HepG2 (cell line): ENCODE measurements around the gene ULK3. TPM values are rescaled to one million over a fixed set of nuclear protein-coding genes. Genes with fewer than 3 reads are reported as not detected.

Experiments used
- ATAC-seq: fragments of 200-7000 bp; cut with Tn5 transposase; 3 replicates; pipeline ENCODE4 v1.9.1; 2020; ENCODE audit warnings: mild to moderate bottlenecking, moderate library complexity
- BruUV-seq: library from RNA; stranded (reverse); fragments of 400-500 nt; replicated peaks from 2 replicates; lab custom pipeline; 2021; lab: Mats Ljungman, UMichigan
- CTCF ChIA-PET: fragments of 300-600 bp; formaldehyde crosslinking; extraction: SDS; loops from one replicate; lab custom pipeline; 2021; ENCODE audit warnings: low total read pairs, inconsistent platforms, low intra/inter-chr PET ratio; lab: Yijun Ruan, JAX
- POLR2A ChIA-PET: fragments of 350-600 bp; sonication (Branson Sonifier 250); formaldehyde crosslinking; loops from one replicate; lab custom pipeline; 2020; ENCODE audit warnings: antibody characterized with exemption, inconsistent platforms; lab: Yijun Ruan, JAX
- DNase-seq: peaks from one replicate; pipeline ENCODE4 v3.0.0-alpha.2; 2015; ENCODE audit warnings: low spot score
- FAIRE-seq: peaks from 3 replicates; lab custom pipeline; 2011; peaks lifted over from hg19 to GRCh38; lab: Jason Lieb, UNC
- H2AFZ ChIP-seq: one replicate; pipeline ENCODE4 v1.6.1; 2011; ENCODE audit warnings: low read length, inconsistent platforms
- H3K27ac ChIP-seq: fragments of 300-600 bp; 3 replicates; pipeline ENCODE4 v1.8.0; 2011; ENCODE audit warnings: mixed run types, mild to moderate bottlenecking, mixed read lengths, low read length, inconsistent platforms; ENCODE audit not compliant: insufficient read depth; ENCODE audit errors: extremely low read length
- H3K27me3 ChIP-seq, 2 experiments: fragments of 200-600 bp in 1 of 2; 2 replicates in 1 of 2; 3 replicates in 1 of 2; pipeline versions ENCODE4 v1.6.0 to v1.8.0; 2011; ENCODE audit warnings: low read length in 2 of 2, mild to moderate bottlenecking in 2 of 2, moderate library complexity in 2 of 2, inconsistent platforms in 1 of 2; ENCODE audit not compliant: insufficient read depth in 2 of 2, control insufficient read depth in 1 of 2
- H3K36me3 ChIP-seq, 2 experiments: fragments of 200-600 bp in 1 of 2; replicated peaks in 1 of 2; 2 replicates in 1 of 2; 3 replicates in 1 of 2; pipeline versions ENCODE4 v1.5.1 to v1.8.0; 2011; ENCODE audit warnings: low read length in 2 of 2, inconsistent platforms in 1 of 2; ENCODE audit not compliant: insufficient read depth in 2 of 2, control insufficient read depth in 1 of 2
- H3K4me1 ChIP-seq: 2 replicates; pipeline ENCODE4 v1.5.1; 2012; ENCODE audit warnings: low read length, inconsistent platforms; ENCODE audit not compliant: insufficient read depth
- H3K4me2 ChIP-seq: 2 replicates; pipeline ENCODE4 v1.6.0; 2011; ENCODE audit warnings: low read depth, low read length, inconsistent platforms
- H3K4me3 ChIP-seq, 3 experiments: fragments of 200-600 bp in 1 of 3; sonication (generic), shearing (Covaris generic) in 1 of 3; replicated peaks in 1 of 3; 2 replicates each; pipeline ENCODE4 v1.5.1; 2011 to 2016; ENCODE audit warnings: low read length in 3 of 3, inconsistent platforms in 2 of 3, low read depth in 2 of 3, mild to moderate bottlenecking in 2 of 3, control low read depth in 1 of 3, mixed read lengths in 1 of 3; ENCODE audit not compliant: insufficient read depth in 1 of 3
- H3K79me2 ChIP-seq: one replicate; pipeline ENCODE4 v1.6.1; 2011; ENCODE audit warnings: low read length, inconsistent platforms; ENCODE audit not compliant: insufficient read depth
- H3K9ac ChIP-seq: 2 replicates; pipeline ENCODE4 v1.6.0; 2011; ENCODE audit warnings: mild to moderate bottlenecking, low read depth, low read length, inconsistent platforms; ENCODE audit not compliant: insufficient read depth
- H3K9me3 ChIP-seq: 2 replicates; pipeline ENCODE4 v1.5.1; 2012; ENCODE audit warnings: mild to moderate bottlenecking, low read length
- H4K20me1 ChIP-seq: 2 replicates; pipeline ENCODE4 v1.6.0; 2011; ENCODE audit warnings: inconsistent platforms, mild to moderate bottlenecking, low read length, moderate library complexity; ENCODE audit not compliant: insufficient read depth
- HMG20A ChIP-seq: IDR thresholded peaks from 2 replicates; pipeline ENCODE4 v1.6.1; 2016; ENCODE audit warnings: borderline replicate concordance
- NFYB ChIP-seq: sonication (generic); formaldehyde crosslinking; IDR thresholded peaks from 2 replicates; pipeline ENCODE4 v1.4.0; 2020; ENCODE audit warnings: missing genetic modification reagents
- PHF8 ChIP-seq: sonication (generic); formaldehyde crosslinking; IDR thresholded peaks from 2 replicates; pipeline ENCODE4 v1.5.0; 2020; ENCODE audit warnings: missing genetic modification reagents
- RBM39 ChIP-seq: fragments of 200-400 bp; formaldehyde crosslinking; IDR thresholded peaks from one replicate; pipeline ENCODE4 v1.6.1; 2018; ENCODE audit warnings: antibody characterized with exemption, mild to moderate bottlenecking, low read depth, low read length; ENCODE audit not compliant: poor library complexity, severe bottlenecking
- ZNF34 ChIP-seq: sonication (generic); formaldehyde crosslinking; IDR thresholded peaks from 2 replicates; pipeline ENCODE4 v1.4.0; 2020; ENCODE audit warnings: mild to moderate bottlenecking, missing genetic modification reagents, borderline replicate concordance
- ZNF75D ChIP-seq: sonication (generic); formaldehyde crosslinking; IDR thresholded peaks from 2 replicates; pipeline ENCODE4 v1.8.1; 2023; ENCODE audit warnings: missing genetic modification reagents, mild to moderate bottlenecking, borderline replicate concordance
- whole genome bisulfite sequencing: methylation state at CpG from one replicate; pipeline ENCODE4 v1.1.6; 2017; ENCODE audit warnings: low lambda C conversion rate; 5-methylcytosine and 5-hydroxymethylcytosine counted together
- in situ Hi-C: cut with HindIII; loops from 2 replicates; pipeline ENCODE4 v1.10.0; 2017; ENCODE audit warnings: low pct_unique_long_range_greater_than_20kb; ENCODE audit not compliant: extremely low pct_ligation_motif_present
- intact Hi-C: fragments of 100-400 bp; cut with micrococcal nuclease; formaldehyde crosslinking; loops from one replicate; pipeline ENCODE4 v1.10.0; 2022; ENCODE audit not compliant: unreplicated experiment
- polyA plus RNA-seq, 8 experiments: library from polyadenylated mRNA; depleted of rRNA in 3 of 8; stranded (reverse) in 7 of 8; unstranded in 1 of 8; fragments of >200 nt; fragmentation: Illumina TruSeq in 4 of 8; extraction: Trizol in 4 of 8; gene quantifications; 2 replicates each; pipeline versions ENCODE4 v1.2.1 to v1.2.3, GENCODE V29; 2011 to 2016; ENCODE audit warnings: low read depth in 4 of 8, missing spikeins in 1 of 8, mixed read lengths in 1 of 8; ENCODE audit not compliant: insufficient read depth in 1 of 8
- total RNA-seq, 5 experiments: library from RNA; depleted of rRNA; stranded (reverse); fragments of >200 nt; fragmentation: Illumina TruSeq; extraction: Trizol; gene quantifications; 2 replicates each; pipeline ENCODE4 v1.2.3, GENCODE V29; 2016; ENCODE audit warnings: low read depth in 1 of 5
- TF ChIP-seq, protein P1 (sequence below): sonication (generic); formaldehyde crosslinking; conservative IDR thresholded peaks from 2 replicates; pipeline ENCODE4 v1.4.0; 2020; ENCODE audit warnings: missing genetic modification reagents
- TF ChIP-seq, protein P2 (sequence below): sonication (generic); formaldehyde crosslinking; IDR thresholded peaks from 2 replicates; pipeline ENCODE4 v1.4.0; 2020; ENCODE audit warnings: mild to moderate bottlenecking, missing genetic modification reagents, borderline replicate concordance
- TF ChIP-seq, protein P3 (sequence below): sonication (generic); formaldehyde crosslinking; IDR thresholded peaks from one replicate; pipeline ENCODE4 v1.5.1; 2020; ENCODE audit warnings: mild to moderate bottlenecking, missing genetic modification reagents; ENCODE audit errors: not compliant biosample characterization

The ULK3 gene
- total and polyA plus RNA-seq, 2 of the 13 experiments (the other 11 are each of a cell fraction or from before 2014, with no cell fraction given) = 15.2 to 23.7 TPM

DNA sequence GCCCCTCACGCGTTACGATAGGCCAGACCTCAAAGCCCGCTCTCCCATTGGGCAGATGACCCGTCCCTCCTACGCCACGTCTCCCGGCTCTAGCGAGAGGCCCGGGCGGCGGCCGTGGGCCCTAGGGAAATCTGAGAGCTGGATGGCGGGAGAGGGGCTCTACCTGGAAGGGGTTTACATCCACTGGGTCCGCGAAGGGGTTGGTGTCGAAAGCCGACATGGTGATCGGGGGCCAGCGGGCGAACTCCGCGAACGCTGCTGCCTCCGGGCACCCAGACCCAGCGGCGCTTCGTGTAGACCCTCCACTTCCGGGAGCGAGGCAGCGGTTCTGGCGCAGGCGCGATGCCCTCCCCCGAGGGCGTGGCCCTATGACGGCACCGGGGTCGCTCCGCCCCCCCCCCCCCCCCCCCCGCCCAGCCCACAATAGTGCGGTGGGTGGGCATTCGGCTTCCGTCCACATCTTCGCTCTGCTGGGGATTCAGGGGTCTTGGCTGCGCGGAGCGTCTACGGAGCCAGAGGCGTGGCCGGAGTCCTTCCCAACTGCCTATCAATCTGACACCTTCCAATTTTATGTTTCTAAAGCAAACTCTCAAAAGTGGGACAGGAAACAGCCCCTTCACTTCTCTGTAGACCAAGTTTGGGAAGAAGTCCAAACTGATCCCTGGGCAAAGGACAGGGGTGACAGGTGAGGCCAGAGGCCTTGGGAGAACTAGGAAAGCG is 30.2 kb upstream of the ULK3 start, which contains the start of gene SCAMP2 (continued):
- TF ChIP-seq, protein P1, sequence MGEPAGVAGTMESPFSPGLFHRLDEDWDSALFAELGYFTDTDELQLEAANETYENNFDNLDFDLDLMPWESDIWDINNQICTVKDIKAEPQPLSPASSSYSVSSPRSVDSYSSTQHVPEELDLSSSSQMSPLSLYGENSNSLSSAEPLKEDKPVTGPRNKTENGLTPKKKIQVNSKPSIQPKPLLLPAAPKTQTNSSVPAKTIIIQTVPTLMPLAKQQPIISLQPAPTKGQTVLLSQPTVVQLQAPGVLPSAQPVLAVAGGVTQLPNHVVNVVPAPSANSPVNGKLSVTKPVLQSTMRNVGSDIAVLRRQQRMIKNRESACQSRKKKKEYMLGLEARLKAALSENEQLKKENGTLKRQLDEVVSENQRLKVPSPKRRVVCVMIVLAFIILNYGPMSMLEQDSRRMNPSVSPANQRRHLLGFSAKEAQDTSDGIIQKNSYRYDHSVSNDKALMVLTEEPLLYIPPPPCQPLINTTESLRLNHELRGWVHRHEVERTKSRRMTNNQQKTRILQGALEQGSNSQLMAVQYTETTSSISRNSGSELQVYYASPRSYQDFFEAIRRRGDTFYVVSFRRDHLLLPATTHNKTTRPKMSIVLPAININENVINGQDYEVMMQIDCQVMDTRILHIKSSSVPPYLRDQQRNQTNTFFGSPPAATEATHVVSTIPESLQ = no peak
- TF ChIP-seq, protein P2, sequence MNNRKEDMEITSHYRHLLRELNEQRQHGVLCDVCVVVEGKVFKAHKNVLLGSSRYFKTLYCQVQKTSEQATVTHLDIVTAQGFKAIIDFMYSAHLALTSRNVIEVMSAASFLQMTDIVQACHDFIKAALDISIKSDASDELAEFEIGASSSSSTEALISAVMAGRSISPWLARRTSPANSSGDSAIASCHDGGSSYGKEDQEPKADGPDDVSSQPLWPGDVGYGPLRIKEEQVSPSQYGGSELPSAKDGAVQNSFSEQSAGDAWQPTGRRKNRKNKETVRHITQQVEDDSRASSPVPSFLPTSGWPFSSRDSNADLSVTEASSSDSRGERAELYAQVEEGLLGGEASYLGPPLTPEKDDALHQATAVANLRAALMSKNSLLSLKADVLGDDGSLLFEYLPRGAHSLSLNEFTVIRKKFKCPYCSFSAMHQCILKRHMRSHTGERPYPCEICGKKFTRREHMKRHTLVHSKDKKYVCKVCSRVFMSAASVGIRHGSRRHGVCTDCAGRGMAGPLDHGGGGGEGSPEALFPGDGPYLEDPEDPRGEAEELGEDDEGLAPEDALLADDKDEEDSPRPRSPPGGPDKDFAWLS (CRISPR knock-in tag) = no peak

DNA sequence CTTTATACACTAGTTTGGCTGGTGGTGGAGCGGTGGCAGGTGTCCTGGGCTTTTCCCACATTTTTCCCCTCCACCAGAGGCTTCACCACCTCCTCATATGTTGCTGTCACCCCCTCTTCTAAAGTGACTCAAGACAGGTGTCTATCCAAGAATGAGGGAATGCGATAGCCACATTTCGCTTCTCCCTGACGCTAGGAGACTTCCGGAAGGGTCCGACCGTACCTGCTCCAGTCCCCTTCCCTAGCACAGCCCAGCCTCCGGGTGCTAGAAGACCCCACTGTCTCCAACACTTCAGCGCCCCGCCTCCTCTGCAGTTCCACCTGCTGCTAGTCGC is 29.7 kb upstream of the ULK3 start:
- H3K79me2 ChIP-seq = peaks cover 47% of the 10 kb centered on the region
- no peak overlapping the region for H2AFZ ChIP-seq
- TF ChIP-seq ZNF34 (CRISPR knock-in tag) (no peak), PHF8 (CRISPR knock-in tag) (no peak), ZNF75D (CRISPR knock-in tag) (no peak), RBM39 (no peak), NFYB (CRISPR knock-in tag) (no peak), HMG20A (CRISPR knock-in tag) (no peak)
- TF ChIP-seq, protein P3, sequence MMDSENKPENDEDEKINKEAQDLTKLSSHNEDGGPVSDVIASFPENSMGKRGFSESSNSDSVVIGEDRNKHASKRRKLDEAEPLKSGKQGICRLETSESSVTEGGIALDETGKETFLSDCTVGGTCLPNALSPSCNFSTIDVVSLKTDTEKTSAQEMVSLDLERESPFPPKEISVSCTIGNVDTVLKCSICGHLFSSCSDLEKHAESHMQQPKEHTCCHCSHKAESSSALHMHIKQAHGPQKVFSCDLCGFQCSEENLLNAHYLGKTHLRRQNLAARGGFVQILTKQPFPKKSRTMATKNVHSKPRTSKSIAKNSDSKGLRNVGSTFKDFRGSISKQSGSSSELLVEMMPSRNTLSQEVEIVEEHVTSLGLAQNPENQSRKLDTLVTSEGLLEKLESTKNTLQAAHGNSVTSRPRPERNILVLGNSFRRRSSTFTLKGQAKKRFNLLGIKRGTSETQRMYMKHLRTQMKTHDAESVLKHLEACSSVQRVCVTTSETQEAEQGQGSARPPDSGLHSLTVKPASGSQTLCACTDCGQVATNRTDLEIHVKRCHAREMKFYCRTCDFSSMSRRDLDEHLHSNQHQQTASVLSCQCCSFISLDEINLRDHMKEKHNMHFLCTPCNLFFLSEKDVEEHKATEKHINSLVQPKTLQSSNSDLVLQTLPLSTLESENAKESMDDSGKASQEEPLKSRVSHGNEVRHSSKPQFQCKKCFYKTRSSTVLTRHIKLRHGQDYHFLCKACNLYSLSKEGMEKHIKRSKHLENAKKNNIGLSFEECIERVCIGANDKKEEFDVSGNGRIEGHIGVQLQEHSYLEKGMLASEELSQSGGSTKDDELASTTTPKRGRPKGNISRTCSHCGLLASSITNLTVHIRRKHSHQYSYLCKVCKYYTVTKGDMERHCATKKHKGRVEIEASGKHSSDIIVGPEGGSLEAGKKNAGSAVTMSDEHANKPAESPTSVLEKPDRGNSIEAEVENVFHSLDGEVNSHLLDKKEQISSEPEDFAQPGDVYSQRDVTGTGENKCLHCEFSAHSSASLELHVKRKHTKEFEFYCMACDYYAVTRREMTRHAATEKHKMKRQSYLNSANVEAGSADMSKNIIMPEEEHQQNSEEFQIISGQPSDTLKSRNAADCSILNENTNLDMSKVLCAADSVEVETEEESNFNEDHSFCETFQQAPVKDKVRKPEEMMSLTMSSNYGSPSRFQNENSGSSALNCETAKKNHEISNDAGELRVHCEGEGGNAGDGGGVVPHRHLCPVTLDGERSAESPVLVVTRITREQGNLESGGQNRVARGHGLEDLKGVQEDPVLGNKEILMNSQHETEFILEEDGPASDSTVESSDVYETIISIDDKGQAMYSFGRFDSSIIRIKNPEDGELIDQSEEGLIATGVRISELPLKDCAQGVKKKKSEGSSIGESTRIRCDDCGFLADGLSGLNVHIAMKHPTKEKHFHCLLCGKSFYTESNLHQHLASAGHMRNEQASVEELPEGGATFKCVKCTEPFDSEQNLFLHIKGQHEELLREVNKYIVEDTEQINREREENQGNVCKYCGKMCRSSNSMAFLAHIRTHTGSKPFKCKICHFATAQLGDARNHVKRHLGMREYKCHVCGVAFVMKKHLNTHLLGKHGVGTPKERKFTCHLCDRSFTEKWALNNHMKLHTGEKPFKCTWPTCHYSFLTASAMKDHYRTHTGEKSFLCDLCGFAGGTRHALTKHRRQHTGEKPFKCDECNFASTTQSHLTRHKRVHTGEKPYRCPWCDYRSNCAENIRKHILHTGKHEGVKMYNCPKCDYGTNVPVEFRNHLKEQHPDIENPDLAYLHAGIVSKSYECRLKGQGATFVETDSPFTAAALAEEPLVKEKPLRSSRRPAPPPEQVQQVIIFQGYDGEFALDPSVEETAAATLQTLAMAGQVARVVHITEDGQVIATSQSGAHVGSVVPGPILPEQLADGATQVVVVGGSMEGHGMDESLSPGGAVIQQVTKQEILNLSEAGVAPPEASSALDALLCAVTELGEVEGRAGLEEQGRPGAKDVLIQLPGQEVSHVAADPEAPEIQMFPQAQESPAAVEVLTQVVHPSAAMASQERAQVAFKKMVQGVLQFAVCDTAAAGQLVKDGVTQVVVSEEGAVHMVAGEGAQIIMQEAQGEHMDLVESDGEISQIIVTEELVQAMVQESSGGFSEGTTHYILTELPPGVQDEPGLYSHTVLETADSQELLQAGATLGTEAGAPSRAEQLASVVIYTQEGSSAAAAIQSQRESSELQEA (CRISPR knock-in tag) = no peak

More for the DNA sequence above, 29.7 kb upstream of the ULK3 start:
- peaks cover 53% of the 10 kb centered on the region for H3K4me1 ChIP-seq
- H3K9ac ChIP-seq = peak overlapping the region; percentile 98
- ChIA-PET CTCF (no interaction called here), POLR2A (interaction anchor here (1.3 to 1.9 kb wide), 2 partner anchors 17 to 29 kb away, joined by 3 to 10 read pairs; partner anchors contain the start of genes MPI and ULK3)
- peaks cover 0 to 1% of the 10 kb centered on the region in 2 experiments; a peak in 4 of 5 replicates for H3K36me3 ChIP-seq
- under 1% methylated on average over 7 of the region's 11 CpGs for WGBS
- no peaks in the 10 kb centered on the region for H3K9me3 ChIP-seq
- intact Hi-C loops = no loop called here
- peak overlapping the region; percentile 83 to 98 (median 98) for H3K4me3 ChIP-seq
- FAIRE-seq (no peak), ATAC-seq (no peak), DNase-seq (no peak)
- peak overlapping the region; percentile 90 for H3K4me2 ChIP-seq
- H3K27me3 ChIP-seq = peaks cover 0 to 7% of the 10 kb centered on the region in 2 experiments; a peak in 1 of 5 replicates
- peak overlapping the region; percentile 93 for H3K27ac ChIP-seq
- H4K20me1 ChIP-seq = peaks cover 13% of the 10 kb centered on the region
- TSS peak; percentile 61 for BruUV-seq
- in situ Hi-C loops = no loop called here
